SU-DHL-6 (cell line): ENCODE measurements around the gene MRTFB.

ENCODE experiments used
- H2AFZ ChIP-seq: fragments of 200-600 bp; sonication (generic); 2 replicates; pipeline ENCODE4 v1.6.1; 2014; ENCODE audit warnings: low read depth, mild to moderate bottlenecking, moderate library complexity, mixed read lengths, antibody characterized with exemption, low read length; ENCODE audit not compliant: severe bottlenecking
- H3F3A ChIP-seq: fragments of 200-600 bp; shearing (Covaris generic); 2 replicates; pipeline ENCODE4 v1.6.0; 2016; ENCODE audit warnings: antibody characterized with exemption, mild to moderate bottlenecking; ENCODE audit not compliant: insufficient read depth
- H3K27ac ChIP-seq: fragments of 200-600 bp; sonication (generic); 2 replicates; pipeline ENCODE4 v1.5.1; 2016; ENCODE audit warnings: low read depth, mild to moderate bottlenecking, low read length, moderate library complexity, mixed read lengths
- H3K27me3 ChIP-seq: fragments of 200-600 bp; sonication (generic), shearing (Covaris generic); 2 replicates; pipeline ENCODE4 v1.6.0; 2014; ENCODE audit warnings: mild to moderate bottlenecking, low read length
- H3K36me3 ChIP-seq: fragments of 200-600 bp; sonication (generic); 2 replicates; pipeline ENCODE4 v1.6.1; 2014; ENCODE audit warnings: mild to moderate bottlenecking, low read length, mixed read lengths
- H3K4me2 ChIP-seq: fragments of 300-600, 200-600 bp; shearing (Covaris generic), sonication (generic); 2 replicates; pipeline ENCODE4 v1.6.0; 2014; ENCODE audit warnings: low read length, low read depth, mild to moderate bottlenecking; ENCODE audit not compliant: poor library complexity, severe bottlenecking
- H3K4me3 ChIP-seq: fragments of 200-600 bp; sonication (generic); 2 replicates; pipeline ENCODE4 v1.5.1; 2014; ENCODE audit warnings: antibody characterized with exemption, low read length, mild to moderate bottlenecking, mixed read lengths; ENCODE audit not compliant: insufficient read depth, poor library complexity, severe bottlenecking
- H3K79me2 ChIP-seq: fragments of 200-600 bp; sonication (generic); 2 replicates; pipeline ENCODE4 v1.6.1; 2014; ENCODE audit warnings: mild to moderate bottlenecking, low read length, moderate library complexity; ENCODE audit not compliant: insufficient read depth
- H3K9ac ChIP-seq: fragments of 200-600 bp; sonication (generic); 2 replicates; pipeline ENCODE4 v1.7.0; 2014; ENCODE audit warnings: mild to moderate bottlenecking, low read length
- H3K9me2 ChIP-seq: fragments of 200-600 bp; sonication (generic); replicated peaks from 2 replicates; pipeline ENCODE4 v1.6.1; 2014; ENCODE audit warnings: low read length; ENCODE audit not compliant: insufficient read depth
- H3K9me3 ChIP-seq: fragments of 200-600 bp; sonication (generic); 2 replicates; pipeline ENCODE4 v1.6.1; 2014; ENCODE audit warnings: low read length, mixed read lengths; ENCODE audit not compliant: insufficient read depth
- H4K20me1 ChIP-seq: fragments of 200-600 bp; sonication (generic); 2 replicates; pipeline ENCODE4 v1.6.1; 2014; ENCODE audit warnings: low read depth, mild to moderate bottlenecking, antibody characterized with exemption, low read length, moderate library complexity, mixed read lengths
- CTCF ChIP-seq: fragments of 200-600 bp; sonication (generic); IDR thresholded peaks from one replicate; pipeline ENCODE4 v1.5.1; 2017; ENCODE audit warnings: antibody characterized with exemption, mild to moderate bottlenecking, low read length, moderate library complexity; ENCODE audit not compliant: insufficient read depth, poor library complexity, severe bottlenecking
- EZH2phosphoT487 ChIP-seq: fragments of 200-600 bp; sonication (generic), shearing (Covaris generic); conservative IDR thresholded peaks from 2 replicates; pipeline ENCODE4 v1.6.1; 2018; ENCODE audit warnings: mild to moderate bottlenecking, antibody characterized with exemption, low read length, moderate library complexity, mixed read lengths

Gene MRTFB

GRCh38 chr16:14112539-14112856, 41.4 kb downstream of the MRTFB start:
- H3K4me2 ChIP-seq = no peak overlapping the region
- no peak overlapping the region for H3K27ac ChIP-seq
- TF ChIP-seq CTCF (no peak), EZH2phosphoT487 (no peak)

DNA sequence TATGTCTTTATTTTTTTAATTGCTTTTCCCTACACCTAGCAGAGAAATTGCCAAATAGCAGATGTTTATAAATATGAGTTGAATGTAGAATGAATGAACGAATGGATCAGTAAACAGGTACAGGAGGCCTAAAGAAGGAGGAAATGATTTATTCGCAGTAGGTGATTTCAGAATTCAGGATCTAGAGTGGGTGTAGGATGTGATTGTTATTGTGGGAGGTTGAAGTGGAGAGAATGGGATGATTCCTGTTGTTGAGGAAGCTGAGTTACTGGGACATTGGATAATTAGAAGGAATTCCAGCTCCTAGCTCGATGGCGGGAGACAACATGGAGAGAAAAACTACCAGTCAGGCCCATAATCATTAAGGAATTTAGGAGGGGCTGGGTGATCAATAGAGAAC, 42.2 kb downstream of the MRTFB start:
- Histone ChIP-seq H4K20me1 (no peaks in the 10 kb centered on the region), H3K4me2 (no peak overlapping the region)
- TF ChIP-seq EZH2phosphoT487 (no peak), CTCF (no peak)

More at GRCh38 chr16:14112539-14112856, 41.4 kb downstream of the MRTFB start:
- Histone ChIP-seq H3K9ac (no peak overlapping the region), H3K79me2 (peaks cover 10% of the 10 kb centered on the region; the same call in 1 of the 2 replicates), H3K9me2 (no peaks in the 10 kb centered on the region), H3K27me3 (no peaks in the 10 kb centered on the region), H3K4me3 (no peak overlapping the region), H3K36me3 (no peaks in the 10 kb centered on the region), H2AFZ (no peak overlapping the region), H3K9me3 (no peaks in the 10 kb centered on the region), H4K20me1 (no peaks in the 10 kb centered on the region), H3F3A (no peaks in the 10 kb centered on the region)

GRCh38 chr16:14117051-14117450, 45.9 kb downstream of the MRTFB start:
- no peaks in the 10 kb centered on the region; the same call in 1 of the 2 replicates for H3K79me2 ChIP-seq
- no peaks in the 10 kb centered on the region for H3K9me2 ChIP-seq

More for the DNA sequence above, 42.2 kb downstream of the MRTFB start:
- Histone ChIP-seq H3K27me3 (no peaks in the 10 kb centered on the region), H3K27ac (no peak overlapping the region), H3K79me2 (peaks cover 5% of the 10 kb centered on the region; the same call in 1 of the 2 replicates), H2AFZ (no peak overlapping the region), H3K4me3 (no peak overlapping the region), H3F3A (no peaks in the 10 kb centered on the region), H3K9me2 (no peaks in the 10 kb centered on the region), H3K9ac (no peak overlapping the region), H3K36me3 (no peaks in the 10 kb centered on the region), H3K9me3 (no peaks in the 10 kb centered on the region)

More at GRCh38 chr16:14117051-14117450, 45.9 kb downstream of the MRTFB start:
- Histone ChIP-seq H3K9me3 (no peaks in the 10 kb centered on the region), H3K36me3 (no peaks in the 10 kb centered on the region), H3K4me3 (no peak overlapping the region), H3F3A (peaks cover 5% of the 10 kb centered on the region; the same call in 1 of the 2 replicates), H3K27me3 (no peaks in the 10 kb centered on the region), H3K27ac (no peak overlapping the region), H3K4me2 (no peak overlapping the region), H4K20me1 (peaks cover 7% of the 10 kb centered on the region; the same call in 1 of the 2 replicates), H3K9ac (no peak overlapping the region), H2AFZ (no peak overlapping the region)
- TF ChIP-seq CTCF = no peak
- TF ChIP-seq EZH2phosphoT487 = no peak
